ENCODE results near the gene OSBPL6.

OSBPL6 gene

DNA sequence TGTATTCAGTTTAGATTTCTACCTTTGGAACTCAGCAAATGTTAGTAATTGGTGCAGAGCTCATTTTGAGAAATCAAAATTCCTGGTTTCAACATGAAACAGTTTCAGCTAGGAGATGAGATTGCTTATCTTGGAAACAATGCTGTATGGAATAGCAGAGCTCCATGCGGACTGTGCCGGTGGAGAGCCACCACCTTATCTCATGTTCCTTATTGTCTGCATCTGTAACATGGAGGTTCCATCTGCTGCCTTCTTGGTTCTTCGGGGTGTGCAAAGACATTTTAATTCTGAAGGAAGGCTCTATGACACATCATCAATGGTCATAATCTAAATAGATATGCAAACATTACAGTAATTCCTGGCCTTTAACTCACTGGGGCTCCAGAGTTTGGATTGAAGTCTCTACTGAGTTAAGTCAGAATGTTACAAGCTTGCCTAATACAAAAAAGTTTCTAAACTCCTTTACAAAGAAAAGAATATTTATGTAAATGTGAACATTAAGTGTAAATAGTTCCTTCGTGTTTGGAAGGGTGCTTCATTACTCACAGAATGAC is 191.4 kb downstream of the OSBPL6 start:
- Histone ChIP-seq H3K9ac (no peak overlapping the region), H3K79me2 (no peaks in the 10 kb centered on the region), H2AFZ (no peak overlapping the region), H3K27ac (no peak overlapping the region), H3K36me3 (ENCODE audit: control insufficient read depth, insufficient read depth, low read length) (no peaks in the 10 kb centered on the region), H3K4me2 (ENCODE audit: low read length) (no peak overlapping the region), H3K9me3 (ENCODE audit: control insufficient read depth, low read length) (no peaks in the 10 kb centered on the region), H3K27me3 (ENCODE audit: control insufficient read depth, insufficient read depth, low read length) (no peaks in the 10 kb centered on the region), H3K4me1 (no peaks in the 10 kb centered on the region), H3K4me3 (ENCODE audit: low read depth, low read length) (no peak overlapping the region)
- TF ChIP-seq, protein P1, sequence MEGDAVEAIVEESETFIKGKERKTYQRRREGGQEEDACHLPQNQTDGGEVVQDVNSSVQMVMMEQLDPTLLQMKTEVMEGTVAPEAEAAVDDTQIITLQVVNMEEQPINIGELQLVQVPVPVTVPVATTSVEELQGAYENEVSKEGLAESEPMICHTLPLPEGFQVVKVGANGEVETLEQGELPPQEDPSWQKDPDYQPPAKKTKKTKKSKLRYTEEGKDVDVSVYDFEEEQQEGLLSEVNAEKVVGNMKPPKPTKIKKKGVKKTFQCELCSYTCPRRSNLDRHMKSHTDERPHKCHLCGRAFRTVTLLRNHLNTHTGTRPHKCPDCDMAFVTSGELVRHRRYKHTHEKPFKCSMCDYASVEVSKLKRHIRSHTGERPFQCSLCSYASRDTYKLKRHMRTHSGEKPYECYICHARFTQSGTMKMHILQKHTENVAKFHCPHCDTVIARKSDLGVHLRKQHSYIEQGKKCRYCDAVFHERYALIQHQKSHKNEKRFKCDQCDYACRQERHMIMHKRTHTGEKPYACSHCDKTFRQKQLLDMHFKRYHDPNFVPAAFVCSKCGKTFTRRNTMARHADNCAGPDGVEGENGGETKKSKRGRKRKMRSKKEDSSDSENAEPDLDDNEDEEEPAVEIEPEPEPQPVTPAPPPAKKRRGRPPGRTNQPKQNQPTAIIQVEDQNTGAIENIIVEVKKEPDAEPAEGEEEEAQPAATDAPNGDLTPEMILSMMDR (IDR thresholded peaks at IDR 0.05) = no peak

DNA sequence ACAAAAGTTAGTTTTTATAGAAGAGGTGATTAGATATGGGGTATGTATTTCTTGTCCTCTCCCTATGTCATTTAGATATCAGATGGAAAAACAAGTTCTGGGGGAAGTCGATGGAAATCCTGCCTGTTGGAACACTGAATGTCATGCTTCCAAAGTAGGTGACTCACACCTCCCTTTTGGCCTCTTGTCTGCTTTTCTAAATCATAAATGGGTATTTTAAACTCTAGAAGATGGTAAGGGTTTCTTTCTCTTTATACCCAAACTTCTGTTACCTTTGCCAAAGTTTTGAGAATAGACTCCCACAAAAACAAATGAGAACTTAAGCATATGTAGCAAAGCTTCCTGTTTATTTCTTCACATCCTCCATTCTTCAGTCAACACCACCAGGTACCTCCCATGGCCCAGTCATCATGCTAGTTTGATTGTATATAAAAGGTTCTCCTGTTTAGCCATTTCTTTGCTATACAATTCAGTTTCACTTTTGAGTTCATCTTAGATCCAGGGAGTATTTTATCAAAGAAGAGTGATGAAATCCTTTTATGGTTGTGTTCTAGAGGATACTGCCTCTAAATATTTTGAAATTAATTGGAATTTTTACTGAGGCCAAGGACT is 192.8 kb downstream of the OSBPL6 start:
- H3K4me3 ChIP-seq (ENCODE audit: low read depth, low read length) = no peak overlapping the region
- H3K36me3 ChIP-seq (ENCODE audit: control insufficient read depth, insufficient read depth, low read length) = no peaks in the 10 kb centered on the region
- no peak overlapping the region for H3K4me2 ChIP-seq (ENCODE audit: low read length)
- no peaks in the 10 kb centered on the region for H3K4me1 ChIP-seq
- no peaks in the 10 kb centered on the region for H3K27me3 ChIP-seq (ENCODE audit: control insufficient read depth, insufficient read depth, low read length)
- no peak overlapping the region for H3K9ac ChIP-seq
- H3K27ac ChIP-seq = no peak overlapping the region
- H2AFZ ChIP-seq = no peak overlapping the region
- H3K79me2 ChIP-seq = no peaks in the 10 kb centered on the region
- H3K9me3 ChIP-seq (ENCODE audit: control insufficient read depth, low read length) = no peaks in the 10 kb centered on the region
- TF ChIP-seq, protein P1 (IDR thresholded peaks at IDR 0.05) = no peak

DNA sequence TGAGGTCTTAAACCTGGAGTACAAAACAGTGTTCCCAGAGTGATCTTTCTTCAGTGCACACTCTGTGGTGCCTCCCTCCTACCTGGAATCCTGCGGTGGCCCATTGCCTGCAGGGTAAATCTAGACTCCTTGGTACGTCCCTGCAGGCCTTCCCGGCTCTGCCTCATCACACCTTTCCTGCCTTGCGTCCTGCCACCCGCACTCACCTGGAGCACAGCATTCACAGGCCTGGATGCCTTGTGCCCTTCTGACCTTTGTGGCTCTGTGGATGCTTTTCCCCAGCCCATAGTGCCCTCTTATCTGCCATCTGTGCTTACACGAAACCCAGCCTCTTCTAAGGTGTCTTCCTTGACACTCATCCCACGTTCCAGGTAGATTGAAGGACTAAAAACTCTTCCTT is 194.0 kb downstream of the OSBPL6 start:
- Histone ChIP-seq H3K4me2 (ENCODE audit: low read length) (no peak overlapping the region), H2AFZ (no peak overlapping the region), H3K9me3 (ENCODE audit: control insufficient read depth, low read length) (no peaks in the 10 kb centered on the region), H3K27ac (no peak overlapping the region), H3K9ac (no peak overlapping the region), H3K27me3 (ENCODE audit: control insufficient read depth, insufficient read depth, low read length) (no peaks in the 10 kb centered on the region), H3K4me1 (no peaks in the 10 kb centered on the region), H3K36me3 (ENCODE audit: control insufficient read depth, insufficient read depth, low read length) (no peaks in the 10 kb centered on the region), H3K79me2 (no peaks in the 10 kb centered on the region), H3K4me3 (ENCODE audit: low read depth, low read length) (no peak overlapping the region)
- TF ChIP-seq, protein P1 (IDR thresholded peaks at IDR 0.05) = no peak

DNA sequence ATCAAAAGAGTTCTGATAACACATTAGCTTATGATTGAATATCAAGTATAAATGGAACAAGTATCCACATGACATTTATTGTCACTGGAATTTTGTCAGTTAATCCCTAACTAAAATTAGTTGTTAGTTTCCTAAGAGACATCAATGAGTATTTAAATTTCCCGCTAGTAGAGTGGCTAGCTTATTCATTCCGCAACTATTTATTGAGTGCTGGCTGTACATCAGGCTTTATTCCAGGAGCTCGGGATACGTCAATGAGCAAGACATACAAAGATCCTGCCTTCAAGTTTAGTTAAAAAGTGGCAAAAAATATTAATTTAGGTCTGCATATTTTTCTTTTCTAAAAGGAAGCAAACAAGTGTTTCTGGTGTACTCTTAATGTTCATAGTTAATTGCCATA is 197.4 kb downstream of the OSBPL6 start:
- TF ChIP-seq, protein P1 (IDR thresholded peaks at IDR 0.05) = no peak
- Histone ChIP-seq H3K27me3 (ENCODE audit: control insufficient read depth, insufficient read depth, low read length) (no peaks in the 10 kb centered on the region), H3K9me3 (ENCODE audit: control insufficient read depth, low read length) (no peaks in the 10 kb centered on the region)

DNA sequence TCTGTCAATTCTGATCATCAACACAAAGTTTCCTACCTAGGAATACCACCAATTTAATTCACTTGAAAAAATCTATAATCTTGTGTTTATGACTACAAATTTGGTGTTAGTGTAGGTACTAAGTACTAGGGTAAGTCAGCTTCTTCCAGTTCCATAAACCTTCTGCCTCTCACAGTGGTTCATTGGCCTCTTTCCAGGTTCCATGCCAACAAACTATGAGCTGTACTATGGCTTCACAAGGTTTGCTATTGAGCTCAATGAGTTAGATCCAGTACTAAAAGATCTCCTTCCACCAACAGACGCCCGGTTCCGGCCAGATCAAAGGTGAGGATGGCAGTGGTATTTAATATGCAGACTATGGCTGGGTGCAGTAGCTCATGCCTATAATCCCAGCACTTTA is 197.9 kb downstream of the OSBPL6 start:
- Histone ChIP-seq H3K4me1 (no peaks in the 10 kb centered on the region), H3K36me3 (ENCODE audit: control insufficient read depth, insufficient read depth, low read length) (no peaks in the 10 kb centered on the region), H3K4me2 (ENCODE audit: low read length) (no peak overlapping the region)

More for the DNA sequence above, 197.4 kb downstream of the OSBPL6 start:
- Histone ChIP-seq H3K79me2 (no peaks in the 10 kb centered on the region), H3K27ac (no peak overlapping the region), H3K36me3 (ENCODE audit: control insufficient read depth, insufficient read depth, low read length) (no peaks in the 10 kb centered on the region), H2AFZ (no peak overlapping the region), H3K4me2 (ENCODE audit: low read length) (no peak overlapping the region), H3K4me3 (ENCODE audit: low read depth, low read length) (no peak overlapping the region), H3K4me1 (no peaks in the 10 kb centered on the region), H3K9ac (no peak overlapping the region)

More for the DNA sequence above, 197.9 kb downstream of the OSBPL6 start:
- no peaks in the 10 kb centered on the region for H3K9me3 ChIP-seq (ENCODE audit: control insufficient read depth, low read length)
- no peak overlapping the region for H2AFZ ChIP-seq
- H3K79me2 ChIP-seq = no peaks in the 10 kb centered on the region
- no peak overlapping the region for H3K9ac ChIP-seq
- TF ChIP-seq, protein P1 (IDR thresholded peaks at IDR 0.05) = no peak
- H3K27ac ChIP-seq = no peak overlapping the region
- no peak overlapping the region for H3K4me3 ChIP-seq (ENCODE audit: low read depth, low read length)
- H3K27me3 ChIP-seq (ENCODE audit: control insufficient read depth, insufficient read depth, low read length) = no peaks in the 10 kb centered on the region

Measured in parathyroid adenoma (tissue), 2 donors.